ENCODE results near the gene HAS3.
"Not testable (repeated sequence)": the region's sequence is repeated elsewhere in the genome, so short reads cannot be mapped to it uniquely, and the experiment has no call there.

Gene HAS3

DNA sequence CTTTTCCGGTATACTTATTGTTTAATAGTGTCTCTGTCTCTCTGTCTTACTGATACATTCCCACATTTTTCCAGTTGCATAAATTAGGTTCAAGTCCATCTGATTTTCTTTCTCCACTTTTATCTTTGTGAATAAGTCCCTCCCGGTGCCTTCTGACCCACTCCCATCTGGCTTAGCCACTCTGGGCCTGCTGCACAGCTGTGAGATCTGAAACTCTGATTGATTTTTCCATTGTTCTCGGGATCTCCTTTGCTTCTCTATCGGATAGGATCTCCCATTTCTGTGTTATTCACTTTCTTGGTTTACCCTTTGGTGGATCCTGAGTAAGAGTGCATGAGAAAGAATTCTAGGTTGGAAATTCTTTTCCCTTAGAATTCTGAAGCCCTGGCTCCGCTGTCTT, 35.6 kb downstream of the HAS3 start:
- H3K4me3 ChIP-seq (ENCODE audit: low read depth, low read length), result no peak overlapping the region

GRCh38 chr16:69141936-69142335, 36.5 kb downstream of the HAS3 start:
- no peak overlapping the region for H3K4me3 ChIP-seq (ENCODE audit: low read depth, low read length)

- H3K4me3 ChIP-seq (ENCODE audit: low read depth, low read length), result no peak overlapping the region
These were observed 37.7 kb downstream of the HAS3 start for GRCh38 chr16:69143116-69143515.

GRCh38 chr16:69145658-69146057, 40.2 kb downstream of the HAS3 start:
- H3K4me3 ChIP-seq (ENCODE audit: low read depth, low read length), result no peak overlapping the region

- not testable (repeated sequence) for H3K4me3 ChIP-seq (ENCODE audit: low read depth, low read length)
These were observed 44.2 kb downstream of the HAS3 start for GRCh38 chr16:69149621-69150020.

- H3K4me3 ChIP-seq (ENCODE audit: low read depth, low read length), result no peak overlapping the region
These were observed 44.9 kb downstream of the HAS3 start for GRCh38 chr16:69150146-69150865.

DNA sequence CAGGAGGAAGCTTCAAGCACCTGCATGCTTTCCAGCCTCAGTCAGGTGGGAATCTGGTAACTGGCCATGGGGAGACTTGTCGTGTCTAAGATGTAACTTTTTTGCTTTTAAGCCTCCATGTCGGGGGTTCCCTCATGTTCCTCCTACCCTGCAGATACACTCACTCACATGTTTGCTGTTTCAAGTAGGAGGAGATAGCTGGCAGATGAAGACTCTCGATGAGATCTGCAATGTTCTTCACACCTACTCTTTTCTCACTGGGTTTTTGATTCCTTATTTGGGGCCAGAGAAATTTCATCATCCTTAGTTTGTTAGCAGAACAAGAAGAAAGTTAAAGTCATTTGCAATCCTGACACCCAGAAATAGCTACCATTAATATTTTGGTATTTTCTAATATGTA, 51.7 kb downstream of the HAS3 start:
- H3K4me3 ChIP-seq (ENCODE audit: low read depth, low read length), result no peak overlapping the region

- no peak overlapping the region for H3K4me3 ChIP-seq (ENCODE audit: low read depth, low read length)
These were observed 54.7 kb downstream of the HAS3 start for GRCh38 chr16:69160192-69160591.

GRCh38 chr16:69165584-69165983, 60.1 kb downstream of the HAS3 start:
- H3K4me3 ChIP-seq (ENCODE audit: low read depth, low read length), result no peak overlapping the region

- H3K4me3 ChIP-seq (ENCODE audit: low read depth, low read length), result no peak overlapping the region
These were observed 60.9 kb downstream of the HAS3 start for GRCh38 chr16:69166221-69166833.

GRCh38 chr16:69166946-69167930, 61.8 kb downstream of the HAS3 start:
- no peak overlapping the region for H3K4me3 ChIP-seq (ENCODE audit: low read depth, low read length)
